GM12891 (cell line): ENCODE measurements around the gene IRF3.

Experiments
- DNase-seq: peaks from one replicate; pipeline ENCODE4 v3.0.0; 2011; ENCODE audit warnings: low spot score; ENCODE audit not compliant: insufficient read length
- FAIRE-seq: peaks from 2 replicates; lab custom pipeline; 2011; peaks lifted over from hg19 to GRCh38; lab: Jason Lieb, UNC
- PAX5 ChIP-seq: IDR thresholded peaks from 2 replicates; pipeline ENCODE4 v1.6.1; 2011; ENCODE audit warnings: low read length, moderate library complexity, mild to moderate bottlenecking; ENCODE audit not compliant: insufficient read depth, severe bottlenecking
- POLR2A ChIP-seq: IDR thresholded peaks from 2 replicates; pipeline ENCODE4 v1.6.1; 2011; ENCODE audit warnings: low read depth, low read length, control low read depth
- POLR2AphosphoS5 ChIP-seq: IDR thresholded peaks from 2 replicates; pipeline ENCODE4 v1.6.1; 2011; ENCODE audit warnings: low read depth, low read length, control low read depth
- POU2F2 ChIP-seq: IDR thresholded peaks from 2 replicates; pipeline ENCODE4 v1.6.1; 2011; ENCODE audit warnings: low read depth, mild to moderate bottlenecking, control low read depth, low read length, moderate library complexity
- SPI1 ChIP-seq: IDR thresholded peaks from 2 replicates; pipeline ENCODE4 v1.6.1; 2011; ENCODE audit warnings: low read depth, low read length, control low read depth
- TAF1 ChIP-seq: IDR thresholded peaks from 2 replicates; pipeline ENCODE4 v1.6.1; 2011; ENCODE audit warnings: low read depth, low read length, control low read depth

IRF3 gene

GRCh38 chr19:49678985-49679770, 13.5 kb upstream of the IRF3 start:
- DNase-seq (no peak), FAIRE-seq (no peak)
- TF ChIP-seq TAF1: no peak
- no peak for TF ChIP-seq POU2F2
- TF ChIP-seq POLR2A: no peak
- no peak for TF ChIP-seq PAX5
- no peak for TF ChIP-seq SPI1
- TF ChIP-seq POLR2AphosphoS5: no peak

- DNase-seq: no peak
- TF ChIP-seq SPI1 (no peak), PAX5 (no peak), POLR2AphosphoS5 (no peak), POU2F2 (no peak), POLR2A (no peak), TAF1 (no peak)
- peak; percentile 64 for FAIRE-seq
Measured at GRCh38 chr19:49677901-49678674, 12.4 kb upstream of the IRF3 start.

GRCh38 chr19:49677231-49677900, 11.7 kb upstream of the IRF3 start, which contains the start of gene PRMT1:
TSS of gene PRMT1 (plus strand) at chr19:49677271. CDS start at chr19:49677281, 10 bp downstream.
- DNase-seq (no peak), FAIRE-seq (no peak)
- TF ChIP-seq SPI1: no peak
- peak; percentile 92 for TF ChIP-seq TAF1
- peak; percentile 78 for TF ChIP-seq POU2F2
- TF ChIP-seq POLR2A: peak; percentile 95
- peak; percentile 94 for TF ChIP-seq POLR2AphosphoS5
- TF ChIP-seq PAX5: no peak

GRCh38 chr19:49676784-49677230, 11.2 kb upstream of the IRF3 start:
- FAIRE-seq (no peak), DNase-seq (peak; percentile 89)
- TF ChIP-seq SPI1 (no peak), POU2F2 (no peak), PAX5 (no peak), TAF1 (no peak), POLR2A (no peak), POLR2AphosphoS5 (no peak)

GRCh38 chr19:49676136-49676783, 10.6 kb upstream of the IRF3 start:
- TF ChIP-seq POU2F2: peak; percentile 53; the same call in 1 of the 2 replicates
- TF ChIP-seq POLR2AphosphoS5: peak; percentile 89
- peak; percentile 70 for TF ChIP-seq SPI1
- peak; percentile 94 for TF ChIP-seq POLR2A
- TF ChIP-seq PAX5: no peak
- TF ChIP-seq TAF1: peak; percentile 92
- DNase-seq: peak; percentile 87
- peak; percentile 99 for FAIRE-seq

GRCh38 chr19:49672131-49672919, 6.7 kb upstream of the IRF3 start:
- FAIRE-seq: peak; percentile 97
- TF ChIP-seq POLR2AphosphoS5 (no peak), POU2F2 (0 out of 2 replicates have a peak, but pooled peaks have one; percentile 22)
- peak; percentile 87 for DNase-seq

GRCh38 chr19:49669516-49669915, 3.9 kb upstream of the IRF3 start:
- DNase-seq: no peak
- no peak for FAIRE-seq
- no peak for TF ChIP-seq POLR2AphosphoS5
- TF ChIP-seq POU2F2: no peak
- no peak for TF ChIP-seq SPI1
- no peak for TF ChIP-seq TAF1
- TF ChIP-seq PAX5: no peak
- no peak for TF ChIP-seq POLR2A

GRCh38 chr19:49667473-49667872, 1.8 kb upstream of the IRF3 start:
- TF ChIP-seq SPI1 (peak; percentile 56), TAF1 (no peak), POU2F2 (no peak)
- DNase-seq: no peak
- FAIRE-seq: no peak
